Measurements from ENCODE around the gene CREBL2.

DNA sequence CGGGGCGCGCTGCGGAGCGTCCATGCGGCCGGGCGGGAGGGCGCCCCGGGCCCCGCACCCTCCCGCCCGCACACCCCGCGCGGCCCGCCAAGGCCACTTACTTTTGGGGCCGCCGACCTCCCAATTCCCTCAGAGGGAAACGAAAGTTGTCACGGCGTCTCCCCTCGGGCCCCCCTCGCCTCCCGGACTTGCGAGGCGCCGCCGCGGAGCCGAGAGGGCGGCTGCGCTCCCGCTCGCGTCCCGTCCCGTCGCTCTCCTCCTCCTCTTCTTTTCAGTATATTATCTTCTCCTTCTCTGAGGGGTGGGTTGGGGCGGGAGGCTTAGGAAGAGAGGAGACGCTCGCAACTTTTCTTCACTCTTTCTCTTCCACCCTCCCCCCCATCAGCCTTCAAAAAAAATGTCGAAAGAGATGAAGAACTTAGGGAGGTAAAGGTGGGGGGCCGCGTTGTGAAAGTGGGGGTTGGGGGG is 49.6 kb upstream of the CREBL2 start:
- TF ChIP-seq, protein P1, sequence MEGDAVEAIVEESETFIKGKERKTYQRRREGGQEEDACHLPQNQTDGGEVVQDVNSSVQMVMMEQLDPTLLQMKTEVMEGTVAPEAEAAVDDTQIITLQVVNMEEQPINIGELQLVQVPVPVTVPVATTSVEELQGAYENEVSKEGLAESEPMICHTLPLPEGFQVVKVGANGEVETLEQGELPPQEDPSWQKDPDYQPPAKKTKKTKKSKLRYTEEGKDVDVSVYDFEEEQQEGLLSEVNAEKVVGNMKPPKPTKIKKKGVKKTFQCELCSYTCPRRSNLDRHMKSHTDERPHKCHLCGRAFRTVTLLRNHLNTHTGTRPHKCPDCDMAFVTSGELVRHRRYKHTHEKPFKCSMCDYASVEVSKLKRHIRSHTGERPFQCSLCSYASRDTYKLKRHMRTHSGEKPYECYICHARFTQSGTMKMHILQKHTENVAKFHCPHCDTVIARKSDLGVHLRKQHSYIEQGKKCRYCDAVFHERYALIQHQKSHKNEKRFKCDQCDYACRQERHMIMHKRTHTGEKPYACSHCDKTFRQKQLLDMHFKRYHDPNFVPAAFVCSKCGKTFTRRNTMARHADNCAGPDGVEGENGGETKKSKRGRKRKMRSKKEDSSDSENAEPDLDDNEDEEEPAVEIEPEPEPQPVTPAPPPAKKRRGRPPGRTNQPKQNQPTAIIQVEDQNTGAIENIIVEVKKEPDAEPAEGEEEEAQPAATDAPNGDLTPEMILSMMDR (conservative IDR thresholded peaks at IDR 0.05 in 1 of 2, IDR thresholded peaks at IDR 0.05 in 1 of 2; ENCODE audit: extremely low read depth in 1 of 2, insufficient read depth in 1 of 2, low read depth in 1 of 2, low read length in 2 of 2) = no peak
- no peak for TF ChIP-seq EZH2 (IDR thresholded peaks at IDR 0.05; ENCODE audit: borderline replicate concordance, low read length)
